Keratinocyte (primary cell): ENCODE measurements around the gene ZBTB2. TPM values are rescaled to one million over a fixed set of nuclear protein-coding genes. Genes with fewer than 3 reads are reported as not detected.

ENCODE experiments used
- DNase-seq: peaks from one replicate; pipeline ENCODE4 v3.0.0-alpha.2; 2011; ENCODE audit warnings: low read depth, missing footprints, low spot score
- FAIRE-seq: peaks from 2 replicates; lab custom pipeline; 2011; peaks lifted over from hg19 to GRCh38; lab: Jason Lieb, UNC
- H2AFZ ChIP-seq: 2 replicates; pipeline ENCODE4 v1.6.0; 2012; ENCODE audit warnings: low read length, control low read depth, inconsistent platforms; ENCODE audit not compliant: control insufficient read depth
- H3K27ac ChIP-seq: 2 replicates; pipeline ENCODE4 v1.5.1; 2011; ENCODE audit warnings: low read length; ENCODE audit not compliant: control insufficient read depth, insufficient read depth
- H3K27me3 ChIP-seq: 3 replicates; pipeline ENCODE4 v1.6.0; 2011; ENCODE audit warnings: low read length; ENCODE audit not compliant: control insufficient read depth, insufficient read depth; ENCODE audit errors: extremely low read depth
- H3K36me3 ChIP-seq, 2 experiments: 2 replicates in 1 of 2; 3 replicates in 1 of 2; pipeline ENCODE4 v1.5.1; 2011; ENCODE audit warnings: low read length in 2 of 2, mild to moderate bottlenecking in 1 of 2; ENCODE audit not compliant: control insufficient read depth in 2 of 2, insufficient read depth in 2 of 2; ENCODE audit errors: extremely low read depth in 1 of 2
- H3K4me1 ChIP-seq: 3 replicates; pipeline ENCODE4 v1.5.1; 2011; ENCODE audit warnings: low read length; ENCODE audit not compliant: control insufficient read depth, insufficient read depth; ENCODE audit errors: extremely low read depth
- H3K4me2 ChIP-seq: 3 replicates; pipeline ENCODE4 v1.6.0; 2011; ENCODE audit warnings: low read depth, low read length; ENCODE audit not compliant: control insufficient read depth, insufficient read depth; ENCODE audit errors: extremely low read depth
- H3K4me3 ChIP-seq, 3 experiments: fragments of 200-600 bp in 1 of 3; sonication (generic) in 1 of 3; 2 replicates in 2 of 3; 3 replicates in 1 of 3; pipeline ENCODE4 v1.5.1; 2011 to 2016; ENCODE audit warnings: low read length in 3 of 3, mild to moderate bottlenecking in 3 of 3, control low read depth in 2 of 3, inconsistent platforms in 1 of 3, low read depth in 1 of 3, mixed read lengths in 1 of 3, mixed run types in 1 of 3, moderate library complexity in 1 of 3; ENCODE audit not compliant: control insufficient read depth in 2 of 3, insufficient read depth in 2 of 3; ENCODE audit errors: extremely low read depth in 1 of 3
- H3K79me2 ChIP-seq: 2 replicates; pipeline ENCODE4 v1.6.0; 2012; ENCODE audit warnings: low read length; ENCODE audit not compliant: control insufficient read depth, insufficient read depth
- H3K9ac ChIP-seq: 3 replicates; pipeline ENCODE4 v1.6.0; 2011; ENCODE audit warnings: low read length; ENCODE audit not compliant: control insufficient read depth, insufficient read depth; ENCODE audit errors: extremely low read depth
- H3K9me1 ChIP-seq: 3 replicates; pipeline ENCODE4 v1.6.0; 2011; ENCODE audit warnings: low read length; ENCODE audit not compliant: control insufficient read depth, insufficient read depth; ENCODE audit errors: extremely low read depth
- H3K9me3 ChIP-seq: 2 replicates; pipeline ENCODE4 v1.5.1; 2012; ENCODE audit warnings: low read depth, low read length; ENCODE audit not compliant: control insufficient read depth
- H4K20me1 ChIP-seq: 3 replicates; pipeline ENCODE4 v1.6.0; 2011; ENCODE audit warnings: low read length; ENCODE audit not compliant: control insufficient read depth, insufficient read depth; ENCODE audit errors: extremely low read depth
- EZH2 ChIP-seq: IDR thresholded peaks from one replicate; pipeline ENCODE4 v1.6.1; 2012; ENCODE audit warnings: inconsistent platforms, mild to moderate bottlenecking, low read length, moderate library complexity
- dilution Hi-C: fragments of 300-500 bp; cut with MboI; formaldehyde crosslinking; loops from one replicate; pipeline ENCODE4 v1.7.0; 2020; ENCODE audit warnings: low sequenced_read_pairs; ENCODE audit not compliant: extremely low pct_ligation_motif_present
- polyA plus RNA-seq, 5 experiments: library from polyadenylated mRNA; depleted of rRNA in 3 of 5; stranded (reverse) in 3 of 5; stranded (forward) in 1 of 5; unstranded in 1 of 5; fragments of >200 nt; gene quantifications; 1 replicate in 1 of 5; 2 replicates in 3 of 5; 3 replicates in 1 of 5; pipeline versions ENCODE4 v1.2.1 to v1.2.3, GENCODE V29; 2011 to 2012; ENCODE audit warnings: missing spikeins in 2 of 5, low read depth in 1 of 5, low replicate concordance in 1 of 5
- TF ChIP-seq, protein P1 (sequence below), 3 experiments: IDR thresholded peaks in 1 of 3; conservative IDR thresholded peaks in 1 of 3; optimal IDR thresholded peaks in 1 of 3; 2 replicates in 2 of 3; 3 replicates in 1 of 3; pipeline versions ENCODE3 to v1.5.1; 2011; ENCODE audit warnings: low read length in 3 of 3, mild to moderate bottlenecking in 3 of 3, moderate library complexity in 2 of 3, control low read depth in 1 of 3, inconsistent platforms in 1 of 3; ENCODE audit not compliant: insufficient read depth in 2 of 3; ENCODE audit errors: extremely low read depth in 1 of 3

Gene ZBTB2
- polyA plus RNA-seq, 1 donor (not counting 4 experiments of a cell fraction or from before 2014, with no cell fraction given), result 10.9 TPM

GRCh38 chr6:151372164-151372563 lies 19.2 kb downstream of the ZBTB2 start:
- dilution Hi-C loops, result no loop called here
- H3K4me1 ChIP-seq, result peaks cover 12% of the 10 kb centered on the region
- TF ChIP-seq EZH2, result no peak

GRCh38 chr6:151370509-151371078 lies 20.8 kb downstream of the ZBTB2 start:
- no peak overlapping the region for H3K9ac ChIP-seq
- FAIRE-seq (no peak), DNase-seq (no peak)
- TF ChIP-seq EZH2, result no peak
- TF ChIP-seq, protein P1, sequence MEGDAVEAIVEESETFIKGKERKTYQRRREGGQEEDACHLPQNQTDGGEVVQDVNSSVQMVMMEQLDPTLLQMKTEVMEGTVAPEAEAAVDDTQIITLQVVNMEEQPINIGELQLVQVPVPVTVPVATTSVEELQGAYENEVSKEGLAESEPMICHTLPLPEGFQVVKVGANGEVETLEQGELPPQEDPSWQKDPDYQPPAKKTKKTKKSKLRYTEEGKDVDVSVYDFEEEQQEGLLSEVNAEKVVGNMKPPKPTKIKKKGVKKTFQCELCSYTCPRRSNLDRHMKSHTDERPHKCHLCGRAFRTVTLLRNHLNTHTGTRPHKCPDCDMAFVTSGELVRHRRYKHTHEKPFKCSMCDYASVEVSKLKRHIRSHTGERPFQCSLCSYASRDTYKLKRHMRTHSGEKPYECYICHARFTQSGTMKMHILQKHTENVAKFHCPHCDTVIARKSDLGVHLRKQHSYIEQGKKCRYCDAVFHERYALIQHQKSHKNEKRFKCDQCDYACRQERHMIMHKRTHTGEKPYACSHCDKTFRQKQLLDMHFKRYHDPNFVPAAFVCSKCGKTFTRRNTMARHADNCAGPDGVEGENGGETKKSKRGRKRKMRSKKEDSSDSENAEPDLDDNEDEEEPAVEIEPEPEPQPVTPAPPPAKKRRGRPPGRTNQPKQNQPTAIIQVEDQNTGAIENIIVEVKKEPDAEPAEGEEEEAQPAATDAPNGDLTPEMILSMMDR (optimal IDR thresholded peaks at IDR 0.05 in 1 of 3, IDR thresholded peaks at IDR 0.05 in 1 of 3, conservative IDR thresholded peaks at IDR 0.05 in 1 of 3; ENCODE audit: extremely low read depth in 1 of 3, insufficient read depth in 2 of 3, low read length in 3 of 3), result no peak
- no peaks in the 10 kb centered on the region for H3K27me3 ChIP-seq
- H3K79me2 ChIP-seq, result peaks cover 13% of the 10 kb centered on the region
- dilution Hi-C loops, result no loop called here
- H3K27ac ChIP-seq, result no peak overlapping the region
- no peak overlapping the region for H3K4me3 ChIP-seq
- H3K4me2 ChIP-seq, result no peak overlapping the region
- H4K20me1 ChIP-seq, result no peaks in the 10 kb centered on the region
- H3K36me3 ChIP-seq, result peaks cover 14% of the 10 kb centered on the region in 2 experiments
- H3K9me3 ChIP-seq, result no peaks in the 10 kb centered on the region
- H3K9me1 ChIP-seq, result no peaks in the 10 kb centered on the region
- peaks cover 12% of the 10 kb centered on the region for H3K4me1 ChIP-seq
- H2AFZ ChIP-seq, result no peak overlapping the region

More at GRCh38 chr6:151372164-151372563, 19.2 kb downstream of the ZBTB2 start:
- H2AFZ ChIP-seq, result no peak overlapping the region
- no peak overlapping the region for H3K4me3 ChIP-seq
- FAIRE-seq, result no peak
- no peaks in the 10 kb centered on the region for H3K9me1 ChIP-seq
- no peaks in the 10 kb centered on the region for H4K20me1 ChIP-seq
- no peak overlapping the region for H3K27ac ChIP-seq
- H3K4me2 ChIP-seq, result no peak overlapping the region
- no peaks in the 10 kb centered on the region for H3K9me3 ChIP-seq
- no peaks in the 10 kb centered on the region for H3K27me3 ChIP-seq
- no peak overlapping the region for H3K9ac ChIP-seq
- no peak for DNase-seq
- peaks cover 4 to 8% of the 10 kb centered on the region in 2 experiments for H3K36me3 ChIP-seq
- peaks cover 22% of the 10 kb centered on the region for H3K79me2 ChIP-seq

DNA sequence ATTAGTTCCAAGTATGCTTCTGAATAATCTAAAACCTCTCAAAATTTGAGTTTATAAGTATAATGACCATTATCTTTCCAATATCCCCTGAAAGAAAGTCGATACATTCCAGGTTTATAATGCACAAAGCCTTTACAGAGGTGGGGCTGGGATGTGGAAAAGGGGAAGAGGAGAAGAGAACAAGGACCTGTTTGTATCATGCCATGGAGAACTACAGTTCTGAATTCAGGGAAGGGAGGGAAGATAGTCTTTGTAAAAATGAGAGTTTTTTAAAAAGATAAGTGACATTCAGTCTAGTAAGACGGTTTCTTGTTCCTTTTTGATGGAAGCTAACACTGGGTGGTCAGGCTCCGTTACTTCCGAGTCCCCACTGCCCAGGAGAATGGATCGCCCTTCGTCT lies 26.1 kb downstream of the ZBTB2 start:
- Histone ChIP-seq H3K4me1 (no peaks in the 10 kb centered on the region), H3K9me1 (no peaks in the 10 kb centered on the region), H3K4me3 (no peak overlapping the region), H3K27me3 (no peaks in the 10 kb centered on the region), H4K20me1 (no peaks in the 10 kb centered on the region), H3K36me3 (peaks cover 13 to 14% of the 10 kb centered on the region in 2 experiments), H3K4me2 (no peak overlapping the region), H3K27ac (no peak overlapping the region), H3K79me2 (no peaks in the 10 kb centered on the region), H2AFZ (no peak overlapping the region), H3K9me3 (no peaks in the 10 kb centered on the region), H3K9ac (no peak overlapping the region)
- FAIRE-seq, result no peak
- no peak for DNase-seq
- dilution Hi-C loops, result no loop called here
- TF ChIP-seq, protein P1 (optimal IDR thresholded peaks at IDR 0.05 in 1 of 3, IDR thresholded peaks at IDR 0.05 in 1 of 3, conservative IDR thresholded peaks at IDR 0.05 in 1 of 3; ENCODE audit: extremely low read depth in 1 of 3, insufficient read depth in 2 of 3, low read length in 3 of 3), result no peak
- no peak for TF ChIP-seq EZH2
